IMR-90 (cell line): ENCODE measurements around the gene EIF6. TPM values are rescaled to one million over a fixed set of nuclear protein-coding genes. Genes with fewer than 3 reads are reported as not detected.

Source experiments
- ATAC-seq: fragments of 200-7000 bp; cut with Tn5 transposase; 2 replicates; pipeline ENCODE4 v1.9.1; 2020; ENCODE audit warnings: low read depth, mild to moderate bottlenecking, moderate library complexity
- BruUV-seq: library from RNA; stranded (reverse); fragments of 400-500 nt; replicated peaks from 2 replicates; lab custom pipeline; 2021; lab: Mats Ljungman, UMichigan
- CTCF ChIA-PET: fragments of 300-600 bp; formaldehyde crosslinking; extraction: SDS; loops from one replicate; lab custom pipeline; 2021; ENCODE audit warnings: antibody characterized with exemption; lab: Yijun Ruan, JAX
- POLR2A ChIA-PET: fragments of 300-600 bp; sonication (Branson Sonifier 250); formaldehyde crosslinking; loops from one replicate; lab custom pipeline; 2022; ENCODE audit warnings: antibody characterized with exemption; ENCODE audit not compliant: unreplicated experiment; lab: Charles Lee
- DNase-seq: peaks from one replicate; pipeline ENCODE4 v3.0.0; 2013
- H2AFZ ChIP-seq: replicated peaks from 2 replicates; pipeline ENCODE3; 2013; ENCODE audit warnings: low read length, mild to moderate bottlenecking; ENCODE audit not compliant: poor library complexity
- H2AK5ac ChIP-seq: 2 replicates; pipeline ENCODE4 v1.6.1; 2013; ENCODE audit warnings: low read depth, low read length, inconsistent platforms
- H2AK9ac ChIP-seq: replicated peaks from 2 replicates; pipeline ENCODE3; 2013; ENCODE audit warnings: mild to moderate bottlenecking, low read depth, low read length, moderate library complexity; ENCODE audit not compliant: poor library complexity
- H2BK120ac ChIP-seq: 2 replicates; pipeline ENCODE4 v1.6.1; 2013; ENCODE audit warnings: low read depth, low read length, inconsistent platforms
- H2BK15ac ChIP-seq: 3 replicates; pipeline ENCODE4 v1.6.1; 2013; ENCODE audit warnings: low read depth, low read length, inconsistent platforms
- H2BK20ac ChIP-seq: 2 replicates; pipeline ENCODE4 v1.6.1; 2013; ENCODE audit warnings: low read depth, mild to moderate bottlenecking, inconsistent platforms, low read length, moderate library complexity
- H2BK5ac ChIP-seq: 2 replicates; pipeline ENCODE4 v1.6.1; 2013; ENCODE audit warnings: mild to moderate bottlenecking, low read depth, low read length, inconsistent platforms; ENCODE audit not compliant: poor library complexity, severe bottlenecking
- H3K14ac ChIP-seq: replicated peaks from 2 replicates; pipeline ENCODE4 v1.6.1; 2013; ENCODE audit warnings: low read depth, low read length, inconsistent platforms
- H3K18ac ChIP-seq: 2 replicates; pipeline ENCODE4 v1.6.1; 2013; ENCODE audit warnings: low read depth, low read length, control low read depth
- H3K23ac ChIP-seq: 2 replicates; pipeline ENCODE4 v1.6.1; 2013; ENCODE audit warnings: low read depth, low read length, inconsistent platforms
- H3K27ac ChIP-seq: 2 replicates; pipeline ENCODE4 v1.5.1; 2013; ENCODE audit warnings: mild to moderate bottlenecking, control low read depth, low read length; ENCODE audit not compliant: insufficient read depth
- H3K27me3 ChIP-seq: 2 replicates; pipeline ENCODE4 v1.6.1; 2013; ENCODE audit warnings: low read length; ENCODE audit not compliant: control insufficient read depth, insufficient read depth
- H3K36me3 ChIP-seq: 2 replicates; pipeline ENCODE4 v1.6.1; 2013; ENCODE audit warnings: low read length, mixed read lengths; ENCODE audit not compliant: control insufficient read depth, insufficient read depth
- H3K4ac ChIP-seq: 2 replicates; pipeline ENCODE4 v1.6.1; 2013; ENCODE audit warnings: low read depth, low read length, inconsistent platforms
- H3K4me1 ChIP-seq: 2 replicates; pipeline ENCODE4 v1.6.1; 2013; ENCODE audit warnings: low read length, mixed read lengths; ENCODE audit not compliant: control insufficient read depth, insufficient read depth
- H3K4me2 ChIP-seq: 2 replicates; pipeline ENCODE4 v1.6.1; 2013; ENCODE audit warnings: low read depth, mild to moderate bottlenecking, control low read depth, low read length, moderate library complexity
- H3K4me3 ChIP-seq: 2 replicates; pipeline ENCODE4 v1.5.1; 2013; ENCODE audit warnings: low read depth, mild to moderate bottlenecking, control low read depth, low read length, moderate library complexity; ENCODE audit not compliant: insufficient read depth
- H3K56ac ChIP-seq: 2 replicates; pipeline ENCODE4 v1.6.1; 2013; ENCODE audit warnings: low read length, inconsistent platforms; ENCODE audit not compliant: insufficient read depth; ENCODE audit errors: extremely low read depth
- H3K79me1 ChIP-seq, 2 experiments: 2 replicates each; pipeline ENCODE4 v1.6.1; 2013; ENCODE audit warnings: low read length in 2 of 2, inconsistent platforms in 1 of 2, low read depth in 1 of 2
- H3K9ac ChIP-seq: 2 replicates; pipeline ENCODE4 v1.6.1; 2013; ENCODE audit warnings: low read depth, low read length, control low read depth
- H3K9me1 ChIP-seq: 2 replicates; pipeline ENCODE4 v1.6.1; 2013; ENCODE audit warnings: low read length, inconsistent platforms; ENCODE audit not compliant: insufficient read depth
- H3K9me3 ChIP-seq: 2 replicates; pipeline ENCODE4 v1.6.1; 2013; ENCODE audit warnings: low read length; ENCODE audit not compliant: control insufficient read depth, insufficient read depth
- H4K20me1 ChIP-seq: 2 replicates; pipeline ENCODE4 v1.6.1; 2013; ENCODE audit warnings: low read length, inconsistent platforms; ENCODE audit not compliant: insufficient read depth
- H4K5ac ChIP-seq: 2 replicates; pipeline ENCODE4 v1.6.1; 2013; ENCODE audit warnings: mild to moderate bottlenecking, low read depth, low read length, control low read depth
- H4K8ac ChIP-seq, 2 experiments: 2 replicates each; pipeline ENCODE4 v1.6.1; 2013; ENCODE audit warnings: low read depth in 2 of 2, low read length in 2 of 2, control low read depth in 1 of 2, inconsistent platforms in 1 of 2
- H4K91ac ChIP-seq: 2 replicates; pipeline ENCODE4 v1.6.1; 2013; ENCODE audit warnings: low read depth, low read length, inconsistent platforms; ENCODE audit not compliant: insufficient read depth
- CHD1 ChIP-seq: IDR thresholded peaks from 2 replicates; pipeline ENCODE4 v1.6.1; 2012; ENCODE audit warnings: low read depth, low read length, improper control_type of control experiment
- FOS ChIP-seq: fragments of 150-350 bp; IDR thresholded peaks from 2 replicates; pipeline ENCODE4 v1.6.1; 2016; ENCODE audit warnings: low read depth, low read length
- MAFK ChIP-seq: IDR thresholded peaks from 2 replicates; pipeline ENCODE4 v1.6.1; 2012; ENCODE audit warnings: low read depth, low read length, improper control_type of control experiment
- NFE2L2 ChIP-seq: fragments of 150-350 bp; IDR thresholded peaks from 2 replicates; pipeline ENCODE4 v1.6.1; 2016; ENCODE audit warnings: low read depth, mild to moderate bottlenecking, low read length
- POLR2A ChIP-seq: IDR thresholded peaks from 2 replicates; pipeline ENCODE4 v1.6.1; 2012; ENCODE audit warnings: mild to moderate bottlenecking, low read depth, low read length
- WGBS, 2 experiments: methylation state at CpG; one replicate each; pipeline versions ENCODE4 v1.1.5 to v1.1.7; 2013; ENCODE audit warnings: missing lambda C conversion rate in 2 of 2; ENCODE audit not compliant: insufficient read length in 1 of 2; ENCODE audit errors: extremely low coverage in 2 of 2; 5-methylcytosine and 5-hydroxymethylcytosine counted together
- dilution Hi-C: fragments of 300-500 bp; cut with HindIII; formaldehyde crosslinking; loops from one replicate; pipeline ENCODE4 v1.14.3; 2018; ENCODE audit warnings: low sequenced_read_pairs; ENCODE audit not compliant: unreplicated experiment
- in situ Hi-C: fragments of 300-500 bp; cut with MboI; formaldehyde crosslinking; loops from 3 replicates; pipeline ENCODE4 v1.14.3; 2019; ENCODE audit warnings: low sequenced_read_pairs, inconsistent platforms, mixed read lengths
- intact Hi-C: fragments of 100-400 bp; cut with micrococcal nuclease; formaldehyde crosslinking; loops from 2 replicates; pipeline ENCODE4 v1.10.0; 2022
- polyA plus RNA-seq, 3 experiments: library from polyadenylated mRNA; depleted of rRNA; stranded (reverse); fragments of >200 nt; gene quantifications; 2 replicates each; pipeline ENCODE4 v1.2.3, GENCODE V29; 2012; ENCODE audit warnings: low replicate concordance in 1 of 3
- total RNA-seq: library from RNA; depleted of rRNA; stranded (reverse); fragments of >200 nt; gene quantifications from 2 replicates; pipeline ENCODE4 v1.2.3, GENCODE V29; 2012

Gene EIF6
- total and polyA plus RNA-seq, 2 of the 4 experiments (the other 2 are of a cell fraction) = 215 to 227 TPM

- H3K79me1 ChIP-seq = peaks cover 0 to 48% of the 10 kb centered on the region in 2 experiments; a peak in 3 of 4 replicates
- CTCF ChIA-PET = no interaction called here
- H2AFZ ChIP-seq = no peak overlapping the region
- 0 out of 2 replicates have a peak overlapping the region, but pooled peaks have one; percentile 100 for H3K14ac ChIP-seq
- peak overlapping the region; percentile 98; the same call in 1 of the 2 replicates for H4K5ac ChIP-seq
- no peak overlapping the region for H3K4me2 ChIP-seq
- H4K91ac ChIP-seq = 0 out of 2 replicates have a peak overlapping the region, but pooled peaks have one; percentile 43
- peaks cover 4% of the 10 kb centered on the region; the same call in 1 of the 2 replicates for H3K36me3 ChIP-seq
- peak overlapping the region; percentile 99 for H3K4ac ChIP-seq
- intact Hi-C loops (no loop called here), dilution Hi-C loops (no loop called here), in situ Hi-C loops (no loop called here)
- peak; percentile 31 for DNase-seq
- no peak for ATAC-seq
- no TSS peak for BruUV-seq
- H2AK5ac ChIP-seq = peak overlapping the region; percentile 65
- H3K9ac ChIP-seq = no peak overlapping the region
- peak overlapping the region; percentile 97 for H2AK9ac ChIP-seq
- no peak overlapping the region for H3K56ac ChIP-seq
- H3K23ac ChIP-seq = no peak overlapping the region
- no peak overlapping the region for H2BK120ac ChIP-seq
- no peak overlapping the region for H3K18ac ChIP-seq
- TF ChIP-seq NFE2L2 (peak; percentile 89), POLR2A (no peak), FOS (peak; percentile 25; the same call in 1 of the 2 replicates), CHD1 (no peak), MAFK (peak; percentile 95)
- no peak overlapping the region for H2BK5ac ChIP-seq
- POLR2A ChIA-PET = no interaction called here
- WGBS, 2 experiments = no CpG with 5 or more reads among the region's 5 CpGs
- no peak overlapping the region for H2BK20ac ChIP-seq
- no peak overlapping the region for H3K27ac ChIP-seq
- 0 out of 2 replicates have a peak, but pooled peaks cover 4% of the 10 kb centered on the region for H4K20me1 ChIP-seq
- H3K4me3 ChIP-seq = no peak overlapping the region
- peaks cover 9% of the 10 kb centered on the region for H3K9me1 ChIP-seq
- no peaks in the 10 kb centered on the region for H3K27me3 ChIP-seq
- peak overlapping the region; percentile 30; the same call in 2 of the 3 replicates for H2BK15ac ChIP-seq
- H4K8ac ChIP-seq = peak overlapping the region; percentile 95 to 98; a peak in 3 of 4 replicates
- peaks cover 5% of the 10 kb centered on the region for H3K4me1 ChIP-seq
- H3K9me3 ChIP-seq = no peaks in the 10 kb centered on the region
These were observed 1.2 kb upstream of the EIF6 start for GRCh38 chr20:35285806-35286076.
